Smooth muscle cell (in vitro differentiated cells): ENCODE data around the gene LUC7L2. TPM values are rescaled to one million over a fixed set of nuclear protein-coding genes. Genes with fewer than 3 reads are reported as not detected.

ENCODE experiments used
- DNase-seq: peaks from one replicate; lab custom pipeline; 2025; ENCODE audit not compliant: unreplicated experiment; lab: John Stamatoyannopoulos, UW
- H2AFZ ChIP-seq: fragments of 200-600 bp; sonication (generic); 2 replicates; pipeline ENCODE4 v1.6.0; 2016; ENCODE audit warnings: antibody characterized with exemption, low read depth, mild to moderate bottlenecking
- H3F3A ChIP-seq: fragments of 200-600 bp; sonication (generic); 2 replicates; pipeline ENCODE4 v1.6.0; 2017; ENCODE audit warnings: antibody characterized with exemption, low read depth
- H3K27ac ChIP-seq: fragments of 200-600 bp; sonication (generic); 2 replicates; pipeline ENCODE4 v1.5.1; 2016; ENCODE audit warnings: low read depth, mild to moderate bottlenecking
- H3K27me3 ChIP-seq: fragments of 200-600 bp; sonication (generic); 2 replicates; pipeline ENCODE4 v1.6.1; 2016; ENCODE audit warnings: low read depth, mild to moderate bottlenecking
- H3K36me3 ChIP-seq: fragments of 200-600 bp; sonication (generic); 2 replicates; pipeline ENCODE4 v1.5.1; 2016; ENCODE audit warnings: low read depth
- H3K4me1 ChIP-seq: fragments of 200-600 bp; sonication (generic); 2 replicates; pipeline ENCODE4 v1.5.1; 2016; ENCODE audit warnings: low read depth
- H3K4me2 ChIP-seq: fragments of 200-600 bp; sonication (generic); 2 replicates; pipeline ENCODE4 v1.6.0; 2016; ENCODE audit warnings: mild to moderate bottlenecking
- H3K4me3 ChIP-seq: fragments of 200-600 bp; sonication (generic); 2 replicates; pipeline ENCODE4 v1.5.1; 2016; ENCODE audit warnings: mild to moderate bottlenecking
- H3K79me2 ChIP-seq: fragments of 200-600 bp; sonication (generic); 2 replicates; pipeline ENCODE4 v1.6.0; 2016; ENCODE audit warnings: low read depth, mild to moderate bottlenecking
- H3K9ac ChIP-seq: fragments of 200-600 bp; sonication (generic); 2 replicates; pipeline ENCODE4 v1.6.0; 2016; ENCODE audit warnings: low read depth
- H3K9me3 ChIP-seq: fragments of 200-600 bp; sonication (generic); replicated peaks from 2 replicates; pipeline ENCODE4 v1.5.1; 2016; ENCODE audit warnings: low read depth
- H4K20me1 ChIP-seq: fragments of 200-600 bp; sonication (generic); 2 replicates; pipeline ENCODE4 v1.6.0; 2016; ENCODE audit warnings: low read depth
- CTCF ChIP-seq: fragments of 200-600 bp; sonication (generic); IDR thresholded peaks from 2 replicates; pipeline ENCODE4 v1.5.1; 2017; ENCODE audit warnings: borderline replicate concordance, mild to moderate bottlenecking, antibody characterized with exemption; ENCODE audit not compliant: insufficient read depth, poor library complexity, severe bottlenecking
- WGBS: methylation state at CpG from one replicate; pipeline ENCODE4 v1.1.7; 2016; ENCODE audit warnings: low lambda C conversion rate; 5-methylcytosine and 5-hydroxymethylcytosine counted together
- polyA plus RNA-seq: library from polyadenylated mRNA; unstranded; fragments of >200 nt; fragmentation: Nextera tagmentation; extraction: Ambion mirVana; gene quantifications from 2 replicates; pipeline ENCODE4 v1.2.1, GENCODE V29; 2016
- total RNA-seq: library from RNA; depleted of rRNA; stranded (reverse); fragments of >200 nt; gene quantifications from 2 replicates; pipeline ENCODE4 v1.2.3, GENCODE V29; 2014

LUC7L2 gene
- total and polyA plus RNA-seq, 2 experiments from 2014 or later: 60.0 to 70.5 TPM

- peaks cover 100% of the 10 kb centered on the region for H4K20me1 ChIP-seq
- H3K4me2 ChIP-seq: no peak overlapping the region
- H3K9ac ChIP-seq: no peak overlapping the region
- no peak for DNase-seq
- no peak overlapping the region for H2AFZ ChIP-seq
- H3F3A ChIP-seq: no peaks in the 10 kb centered on the region
- peaks cover 4% of the 10 kb centered on the region for H3K36me3 ChIP-seq
- H3K4me1 ChIP-seq: no peaks in the 10 kb centered on the region
- no peak overlapping the region for H3K4me3 ChIP-seq
- H3K27me3 ChIP-seq: no peaks in the 10 kb centered on the region
- peaks cover 100% of the 10 kb centered on the region for H3K79me2 ChIP-seq
- H3K9me3 ChIP-seq: no peaks in the 10 kb centered on the region
- no peak overlapping the region for H3K27ac ChIP-seq
- TF ChIP-seq CTCF: no peak
- WGBS: 85% methylated on average over 5 of the region's 5 CpGs
Measured at GRCh38 chr7:139370301-139370942, 10.7 kb downstream of the LUC7L2 start.

- H3K27me3 ChIP-seq: no peaks in the 10 kb centered on the region
- no peak for DNase-seq
- H3K79me2 ChIP-seq: peaks cover 100% of the 10 kb centered on the region
- H3K4me2 ChIP-seq: no peak overlapping the region
- 79% methylated on average over 1 of the region's 1 CpG for WGBS
- H4K20me1 ChIP-seq: peaks cover 100% of the 10 kb centered on the region
- H3K4me3 ChIP-seq: no peak overlapping the region
- no peaks in the 10 kb centered on the region for H3K9me3 ChIP-seq
- no peak for TF ChIP-seq CTCF
- H3K9ac ChIP-seq: no peak overlapping the region
- H3K36me3 ChIP-seq: peaks cover 7% of the 10 kb centered on the region
- no peaks in the 10 kb centered on the region for H3F3A ChIP-seq
- no peak overlapping the region for H2AFZ ChIP-seq
- no peak overlapping the region for H3K27ac ChIP-seq
- no peaks in the 10 kb centered on the region for H3K4me1 ChIP-seq
Measured at GRCh38 chr7:139370943-139371313, 11.2 kb downstream of the LUC7L2 start.

GRCh38 chr7:139374246-139374645 is 14.6 kb downstream of the LUC7L2 start:
- no peak overlapping the region for H3K4me3 ChIP-seq
- peaks cover 16% of the 10 kb centered on the region for H3K36me3 ChIP-seq
- no peak for TF ChIP-seq CTCF
- 95% methylated on average over 6 of the region's 6 CpGs for WGBS
- no peak overlapping the region for H3K27ac ChIP-seq
- no peaks in the 10 kb centered on the region for H3K4me1 ChIP-seq
- DNase-seq: no peak
- H3K79me2 ChIP-seq: peaks cover 84% of the 10 kb centered on the region
- no peaks in the 10 kb centered on the region for H3K27me3 ChIP-seq
- no peak overlapping the region for H3K4me2 ChIP-seq
- no peaks in the 10 kb centered on the region for H3K9me3 ChIP-seq
- H3K9ac ChIP-seq: no peak overlapping the region
- H3F3A ChIP-seq: no peaks in the 10 kb centered on the region
- H2AFZ ChIP-seq: no peak overlapping the region
- peaks cover 97% of the 10 kb centered on the region for H4K20me1 ChIP-seq

- no peaks in the 10 kb centered on the region for H3F3A ChIP-seq
- 87% methylated on average over 6 of the region's 6 CpGs for WGBS
- H2AFZ ChIP-seq: no peak overlapping the region
- no peak for TF ChIP-seq CTCF
- H3K27ac ChIP-seq: no peak overlapping the region
- no peaks in the 10 kb centered on the region for H3K9me3 ChIP-seq
- H3K4me2 ChIP-seq: no peak overlapping the region
- peaks cover 94% of the 10 kb centered on the region for H4K20me1 ChIP-seq
- H3K79me2 ChIP-seq: peaks cover 80% of the 10 kb centered on the region
- no peak for DNase-seq
- no peak overlapping the region for H3K9ac ChIP-seq
- H3K36me3 ChIP-seq: peaks cover 10% of the 10 kb centered on the region
- H3K4me1 ChIP-seq: no peaks in the 10 kb centered on the region
- no peaks in the 10 kb centered on the region for H3K27me3 ChIP-seq
- no peak overlapping the region for H3K4me3 ChIP-seq
Measured at GRCh38 chr7:139382439-139382838, 22.7 kb downstream of the LUC7L2 start.
